Measurements from ENCODE around the gene TUBB2A.

DNA sequence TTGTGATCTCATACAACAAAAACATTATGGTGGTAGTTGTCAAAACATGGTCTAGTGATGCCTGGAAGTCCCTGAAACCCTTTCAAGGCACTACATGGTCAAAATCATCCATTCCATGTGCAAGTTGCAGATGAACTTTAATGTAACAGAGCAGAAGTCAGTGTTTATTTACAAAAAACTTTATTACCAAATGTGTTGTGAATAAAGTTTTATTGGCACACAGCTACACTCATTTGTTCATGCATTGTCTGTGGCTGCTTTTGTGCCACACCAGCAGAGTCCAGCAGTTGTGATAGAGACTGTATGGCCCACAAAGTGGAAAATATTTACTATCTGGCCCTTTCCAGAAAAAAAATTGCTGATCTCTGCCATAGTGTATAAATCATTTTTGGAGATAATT is 43.3 kb upstream of the TUBB2A start:
- no peak for TF ChIP-seq EZH2phosphoT487 (conservative IDR thresholded peaks at IDR 0.05; ENCODE audit: low read length)
- TF ChIP-seq, protein P1, sequence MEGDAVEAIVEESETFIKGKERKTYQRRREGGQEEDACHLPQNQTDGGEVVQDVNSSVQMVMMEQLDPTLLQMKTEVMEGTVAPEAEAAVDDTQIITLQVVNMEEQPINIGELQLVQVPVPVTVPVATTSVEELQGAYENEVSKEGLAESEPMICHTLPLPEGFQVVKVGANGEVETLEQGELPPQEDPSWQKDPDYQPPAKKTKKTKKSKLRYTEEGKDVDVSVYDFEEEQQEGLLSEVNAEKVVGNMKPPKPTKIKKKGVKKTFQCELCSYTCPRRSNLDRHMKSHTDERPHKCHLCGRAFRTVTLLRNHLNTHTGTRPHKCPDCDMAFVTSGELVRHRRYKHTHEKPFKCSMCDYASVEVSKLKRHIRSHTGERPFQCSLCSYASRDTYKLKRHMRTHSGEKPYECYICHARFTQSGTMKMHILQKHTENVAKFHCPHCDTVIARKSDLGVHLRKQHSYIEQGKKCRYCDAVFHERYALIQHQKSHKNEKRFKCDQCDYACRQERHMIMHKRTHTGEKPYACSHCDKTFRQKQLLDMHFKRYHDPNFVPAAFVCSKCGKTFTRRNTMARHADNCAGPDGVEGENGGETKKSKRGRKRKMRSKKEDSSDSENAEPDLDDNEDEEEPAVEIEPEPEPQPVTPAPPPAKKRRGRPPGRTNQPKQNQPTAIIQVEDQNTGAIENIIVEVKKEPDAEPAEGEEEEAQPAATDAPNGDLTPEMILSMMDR (IDR thresholded peaks at IDR 0.05; ENCODE audit: insufficient read depth, low read length, poor library complexity, severe bottlenecking) = no peak

Data from SU-DHL-6 (cell line).